GM20431 (cell line): ENCODE results near the gene GPR25.

Source experiments
- in situ Hi-C: fragments of 300-500 bp; cut with MseI, MboI; formaldehyde crosslinking; loops from one replicate; pipeline ENCODE4 v1.15.0; 2020; ENCODE audit warnings: low sequenced_read_pairs; ENCODE audit not compliant: unreplicated experiment

The GPR25 gene

DNA sequence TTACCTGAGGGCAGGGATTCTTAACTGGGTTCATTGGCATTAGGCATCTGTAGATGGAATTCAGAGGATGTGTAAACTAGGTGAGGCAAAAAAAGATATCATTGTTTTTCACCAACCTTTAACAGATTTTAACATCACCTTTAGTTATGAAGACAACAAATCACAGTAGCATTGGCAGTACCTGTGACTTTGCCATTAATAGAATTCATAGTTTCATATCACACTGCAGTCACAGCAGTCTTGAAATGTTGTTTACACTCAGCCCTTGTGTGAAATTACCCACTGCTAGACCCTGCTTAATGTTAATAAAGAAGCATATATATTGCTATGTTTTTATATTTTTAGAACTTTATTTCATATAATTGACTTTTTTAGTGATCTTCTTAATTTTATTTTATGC is 20.2 kb downstream of the GPR25 start:
- in situ Hi-C loops = no loop called here

- in situ Hi-C loops = no loop called here
Measured at GRCh38 chr1:200893411-200893901, 20.7 kb downstream of the GPR25 start.

GRCh38 chr1:200894712-200895442 is 22.1 kb downstream of the GPR25 start, which contains the start of gene INAVA:
Gene INAVA (plus strand): TSS chr1:200894900. CDS start chr1:200898401, 3,501 bp downstream.
- in situ Hi-C loops = no loop called here

GRCh38 chr1:200895443-200895789 is 22.6 kb downstream of the GPR25 start:
- in situ Hi-C loops = no loop called here

GRCh38 chr1:200895801-200896530 is 23.2 kb downstream of the GPR25 start:
- in situ Hi-C loops = no loop called here

DNA sequence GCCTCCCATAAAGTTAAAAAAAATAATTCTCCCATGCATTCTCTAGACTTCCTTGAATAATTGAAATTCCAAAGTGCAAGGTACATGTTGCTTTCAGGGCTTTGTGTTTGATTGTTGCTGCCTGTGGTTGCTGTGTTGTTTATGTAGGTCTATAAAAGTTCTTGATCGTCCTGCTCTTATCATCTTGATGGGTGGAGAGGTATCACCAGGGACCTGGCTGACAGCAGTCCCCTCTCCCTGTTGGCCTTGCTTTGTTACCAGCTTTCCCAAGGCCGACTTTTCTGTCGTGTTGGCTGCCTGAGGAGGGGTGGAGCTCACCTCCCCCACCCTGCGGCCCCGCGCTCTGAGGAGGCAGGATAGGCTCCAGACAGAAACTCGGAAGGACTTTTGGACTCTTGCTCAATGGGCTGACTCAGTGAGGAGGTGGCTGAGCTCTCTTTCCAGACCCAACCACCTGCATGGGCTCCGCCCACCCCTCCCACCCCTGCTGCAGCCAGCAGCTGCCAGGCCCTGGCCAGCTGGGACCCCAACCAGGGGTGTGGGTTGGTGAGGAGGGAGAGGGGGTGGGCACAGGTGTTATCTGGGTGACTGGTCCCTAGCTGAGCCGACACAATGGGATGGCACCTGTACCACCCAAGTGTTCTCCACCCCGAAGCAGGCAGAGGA is 23.9 kb downstream of the GPR25 start:
- in situ Hi-C loops = no loop called here

DNA sequence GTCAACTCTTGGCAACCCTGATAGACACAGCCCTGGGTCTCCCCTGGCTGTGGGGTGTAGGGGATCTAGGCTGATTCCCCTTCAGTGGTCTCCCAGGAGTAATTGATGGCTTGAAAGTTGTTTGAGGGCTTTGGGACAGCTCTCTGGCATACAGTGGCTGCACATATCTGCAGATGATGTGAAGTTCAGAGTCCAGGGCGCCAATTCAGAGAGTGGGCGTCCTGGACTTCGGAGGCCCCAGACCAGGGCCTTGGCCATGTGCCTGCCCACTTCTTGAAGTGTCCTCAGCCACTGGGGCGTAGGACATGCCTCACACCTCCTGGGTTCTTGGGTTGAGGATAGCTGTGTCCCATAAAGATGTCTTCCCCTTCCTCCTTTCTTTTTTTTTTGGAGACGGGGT is 24.5 kb downstream of the GPR25 start:
- in situ Hi-C loops = no loop called here

DNA sequence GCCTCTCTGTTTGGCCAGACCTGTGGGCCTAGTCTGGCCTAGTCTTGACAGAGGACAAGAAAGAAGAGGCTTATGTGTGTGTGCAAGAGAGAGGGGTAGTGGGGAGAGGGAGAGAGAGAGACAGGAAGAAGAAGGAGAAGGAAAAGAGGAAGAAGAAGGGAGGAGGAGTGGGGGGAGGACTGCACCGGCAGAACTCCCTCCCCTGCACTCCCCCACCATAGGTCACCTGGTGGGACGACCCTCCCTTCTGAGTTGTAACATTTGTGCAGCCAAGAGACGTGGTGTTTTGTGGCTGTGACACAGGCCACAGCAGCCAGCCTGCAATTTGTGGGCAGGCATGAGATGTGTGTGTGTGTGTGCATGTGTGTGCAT is 26.2 kb downstream of the GPR25 start:
- in situ Hi-C loops = no loop called here

- in situ Hi-C loops = no loop called here
Measured at GRCh38 chr1:200899451-200899915, 26.7 kb downstream of the GPR25 start.

DNA sequence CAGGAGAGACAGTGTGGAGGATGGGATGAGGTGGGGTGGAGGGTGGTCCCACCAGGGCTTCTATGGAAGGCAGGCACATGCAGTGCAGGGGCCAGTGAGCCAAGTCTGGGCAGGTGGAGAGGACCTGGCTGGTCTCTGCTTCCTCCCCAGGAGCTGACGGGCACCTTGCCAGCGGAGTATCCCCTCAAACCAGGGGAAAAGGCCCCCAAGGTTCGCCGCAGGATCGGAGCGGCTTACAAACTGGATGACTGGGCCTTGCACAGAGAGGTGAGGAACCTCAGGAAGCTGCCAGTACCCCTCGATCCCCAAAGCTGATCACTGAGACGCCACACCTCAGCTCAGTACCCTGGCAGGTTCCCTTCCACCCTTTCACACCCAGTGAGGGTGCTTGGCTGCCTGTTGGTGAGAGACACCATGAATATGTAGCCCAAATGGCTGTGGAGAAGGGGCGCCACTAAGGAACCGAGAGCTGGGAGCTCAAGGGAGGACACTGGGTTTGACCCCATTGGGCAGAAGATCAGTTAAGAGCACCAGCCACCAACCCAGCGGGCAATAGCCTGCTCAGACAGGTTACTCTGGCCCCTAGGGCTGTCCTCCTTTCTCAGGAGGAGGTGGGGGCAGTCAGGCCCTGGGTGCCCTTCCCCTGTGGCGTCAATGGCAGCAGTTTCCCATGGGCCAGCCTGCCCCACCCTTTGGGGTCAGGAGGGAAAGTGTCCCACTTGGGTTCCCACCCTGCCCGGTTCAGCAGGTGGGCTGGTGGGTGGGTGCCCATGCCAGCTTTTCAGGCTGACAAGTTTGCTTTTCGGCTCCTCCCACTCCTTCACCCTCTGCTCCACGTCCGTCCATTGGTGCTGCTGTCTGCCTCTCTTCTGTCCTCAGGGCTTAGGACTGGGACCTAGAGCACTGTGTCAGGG is 27.4 kb downstream of the GPR25 start:
- in situ Hi-C loops = no loop called here

- in situ Hi-C loops = no loop called here
Measured at GRCh38 chr1:200900877-200901276, 28.1 kb downstream of the GPR25 start.

GRCh38 chr1:200901350-200901749 is 28.6 kb downstream of the GPR25 start:
- in situ Hi-C loops = no loop called here

- in situ Hi-C loops = no loop called here
Measured at GRCh38 chr1:200901796-200902444, 29.1 kb downstream of the GPR25 start.

DNA sequence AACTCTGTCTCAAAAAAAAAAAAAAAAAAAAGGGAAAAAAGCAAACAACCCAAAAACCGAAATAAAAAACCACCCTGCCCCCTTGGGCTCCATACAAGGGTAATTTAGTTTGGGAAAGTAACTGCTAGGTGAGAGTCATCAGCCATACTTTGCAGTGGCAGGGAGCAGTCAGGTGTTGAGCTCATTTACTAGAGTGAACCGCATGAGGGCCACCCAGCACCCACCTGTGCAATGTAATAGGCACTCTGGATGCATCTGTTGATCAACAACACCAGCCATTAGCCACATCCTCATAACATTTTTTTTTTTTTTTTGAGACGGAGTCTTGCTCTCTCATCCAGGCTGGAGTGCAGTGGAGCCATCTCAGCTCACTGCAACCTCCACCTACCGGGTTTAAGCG is 31.0 kb downstream of the GPR25 start:
- in situ Hi-C loops = no loop called here

GRCh38 chr1:200904772-200905171 is 32.0 kb downstream of the GPR25 start:
- in situ Hi-C loops = no loop called here

- in situ Hi-C loops = no loop called here
Measured at GRCh38 chr1:200905411-200906052, 32.8 kb downstream of the GPR25 start.

DNA sequence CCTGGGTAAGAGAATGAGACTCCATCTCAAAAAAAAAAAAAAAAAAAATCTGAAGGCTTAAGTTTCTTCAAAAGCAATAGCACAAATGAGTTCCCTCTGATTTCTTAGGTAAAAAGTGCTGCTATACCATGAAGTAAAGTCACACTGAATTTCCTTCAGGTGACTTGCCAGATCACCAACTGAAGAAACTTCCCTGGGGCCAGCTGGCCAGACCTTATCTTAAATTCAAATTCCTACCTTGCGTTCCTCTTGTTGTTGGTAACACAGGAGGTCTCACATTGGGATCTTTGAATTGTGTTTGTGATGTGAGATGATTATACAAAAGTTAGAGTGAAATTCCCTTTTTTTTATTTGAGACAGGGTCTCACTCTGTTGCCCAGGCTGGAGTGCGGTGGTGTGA is 33.7 kb downstream of the GPR25 start:
- in situ Hi-C loops = no loop called here

GRCh38 chr1:200907611-200908097 is 34.9 kb downstream of the GPR25 start:
- in situ Hi-C loops = no loop called here
